ENCODE measurements around the gene PSMD11. TPM values are rescaled to one million over a fixed set of nuclear protein-coding genes. Genes with fewer than 3 reads are reported as not detected.

Gene PSMD11
- total and polyA plus RNA-seq, 5 experiments from 2014 or later = 64.9 to 122 (median 102) TPM

GRCh38 chr17:32470405-32471167, 26.3 kb downstream of the PSMD11 start:
- no peak for ATAC-seq
- DNase-seq = no peak
- H3K36me3 Mint-ChIP-seq = peaks cover 4 to 91% (median 38%) of the 10 kb centered on the region in 3 donors
- POLR2A ChIA-PET = interaction anchor here (1.0 kb wide), 1 partner anchor 17 kb away, joined by 4 read pairs; the partner anchor contains the start of gene CDK5R1
- H3K4me1 Mint-ChIP-seq = peaks cover 3 to 11% (median 7%) of the 10 kb centered on the region in 4 donors
- H3K27ac Mint-ChIP-seq = peak overlapping the region in 3 of 10 donors; percentile 30 to 59 (median 56)
- H3K9me3 Mint-ChIP-seq = no peaks in the 10 kb centered on the region
- no peak overlapping the region for H3K4me3 Mint-ChIP-seq
- no peaks in the 10 kb centered on the region for H3K27me3 Mint-ChIP-seq

- POLR2A ChIA-PET = interaction anchor here (1.0 kb wide), 1 partner anchor 16 kb away, joined by 4 read pairs; the partner anchor contains the start of gene CDK5R1
- H3K4me1 Mint-ChIP-seq = peaks cover 3 to 9% (median 7%) of the 10 kb centered on the region in 4 donors
- ATAC-seq (no peak), DNase-seq (no peak)
- no peak overlapping the region for H3K4me3 Mint-ChIP-seq
- H3K36me3 Mint-ChIP-seq = peaks cover 4 to 92% (median 41%) of the 10 kb centered on the region in 3 donors
- H3K27ac Mint-ChIP-seq = peak overlapping the region in 1 of 10 donors; percentile 63
- no peaks in the 10 kb centered on the region for H3K27me3 Mint-ChIP-seq
- H3K9me3 Mint-ChIP-seq = no peaks in the 10 kb centered on the region
These were observed 27.3 kb downstream of the PSMD11 start for GRCh38 chr17:32471652-32472051.

GRCh38 chr17:32475258-32475657, 30.9 kb downstream of the PSMD11 start:
- peaks cover 0 to 5% (median 2%) of the 10 kb centered on the region in 4 donors for H3K4me1 Mint-ChIP-seq
- H3K9me3 Mint-ChIP-seq = no peaks in the 10 kb centered on the region
- no peaks in the 10 kb centered on the region for H3K27me3 Mint-ChIP-seq
- no peak overlapping the region for H3K4me3 Mint-ChIP-seq
- H3K36me3 Mint-ChIP-seq = peaks cover 0 to 93% (median 25%) of the 10 kb centered on the region in 3 donors
- ATAC-seq (no peak), DNase-seq (no peak)
- POLR2A ChIA-PET = no interaction called here
- H3K27ac Mint-ChIP-seq = peak overlapping the region in 3 of 10 donors; percentile 16 to 31 (median 24)

GRCh38 chr17:32477220-32477619, 32.9 kb downstream of the PSMD11 start:
- POLR2A ChIA-PET = interaction anchor here (1.4 kb wide), 1 partner anchor 10 kb away, joined by 4 read pairs; the partner anchor contains the start of gene CDK5R1

GRCh38 chr17:32479074-32479617, 34.8 kb downstream of the PSMD11 start:
- DNase-seq (no peak), ATAC-seq (no peak)
- H3K36me3 Mint-ChIP-seq = peaks cover 0 to 88% (median 18%) of the 10 kb centered on the region in 3 donors
- no peaks in the 10 kb centered on the region for H3K9me3 Mint-ChIP-seq
- H3K4me3 Mint-ChIP-seq = no peak overlapping the region
- H3K27ac Mint-ChIP-seq = peak overlapping the region in 5 of 10 donors; percentile 9 to 90 (median 21)
- POLR2A ChIA-PET = no interaction called here
- no peaks in the 10 kb centered on the region for H3K27me3 Mint-ChIP-seq
- H3K4me1 Mint-ChIP-seq = peaks cover 4 to 10% (median 6%) of the 10 kb centered on the region in 4 donors

More at GRCh38 chr17:32477220-32477619, 32.9 kb downstream of the PSMD11 start:
- Mint-ChIP-seq H3K4me1 (peaks cover 0 to 3% (median 1%) of the 10 kb centered on the region in 4 donors), H3K4me3 (peak overlapping the region in 1 of 10 donors; percentile 26), H3K36me3 (peaks cover 0 to 95% (median 22%) of the 10 kb centered on the region in 3 donors), H3K9me3 (no peaks in the 10 kb centered on the region), H3K27me3 (no peaks in the 10 kb centered on the region), H3K27ac (peak overlapping the region in 2 of 10 donors; percentile 53 to 60)
- DNase-seq (no peak), ATAC-seq (no peak)

- Mint-ChIP-seq H3K27me3 (no peaks in the 10 kb centered on the region), H3K4me1 (peaks cover 7 to 16% (median 10%) of the 10 kb centered on the region in 4 donors), H3K4me3 (no peak overlapping the region), H3K36me3 (peaks cover 0 to 68% (median 10%) of the 10 kb centered on the region in 3 donors), H3K9me3 (no peaks in the 10 kb centered on the region), H3K27ac (peak overlapping the region in 5 of 10 donors; percentile 11 to 90 (median 83))
- no peak for ATAC-seq
- no peak for DNase-seq
- POLR2A ChIA-PET = interaction anchor here (0.8 kb wide), 1 partner anchor 37 kb away, joined by 3 read pairs; the partner anchor contains the start of gene PSMD11
These were observed 36.9 kb downstream of the PSMD11 start for GRCh38 chr17:32481193-32481592.

- H3K27me3 Mint-ChIP-seq = no peaks in the 10 kb centered on the region
- no peaks in the 10 kb centered on the region for H3K9me3 Mint-ChIP-seq
- peaks cover 4 to 55% (median 8%) of the 10 kb centered on the region in 3 donors for H3K36me3 Mint-ChIP-seq
- H3K27ac Mint-ChIP-seq = peak overlapping the region in 9 of 10 donors; percentile 8 to 96 (median 72)
- ATAC-seq (no peak), DNase-seq (no peak)
- H3K4me1 Mint-ChIP-seq = peaks cover 9 to 19% (median 13%) of the 10 kb centered on the region in 4 donors
- H3K4me3 Mint-ChIP-seq = no peak overlapping the region
- POLR2A ChIA-PET = interaction anchor here (0.6 to 22.8 kb wide), 3 partner anchors 33 to 273 kb away, joined by 3 to 889 read pairs (median 3); no protein-coding TSS in a partner anchor
These were observed 38.4 kb downstream of the PSMD11 start for GRCh38 chr17:32482568-32483320.

- peaks cover 12 to 27% (median 21%) of the 10 kb centered on the region in 4 donors for H3K4me1 Mint-ChIP-seq
- ATAC-seq (peak; percentile 26 to 38), DNase-seq (peak in 7 of 10 donors; percentile 36 to 70 (median 51))
- H3K4me3 Mint-ChIP-seq = peak overlapping the region in 1 of 10 donors; percentile 44
- peak overlapping the region; percentile 53 to 96 (median 89) for H3K27ac Mint-ChIP-seq
- peaks cover 9 to 51% (median 13%) of the 10 kb centered on the region in 3 donors for H3K36me3 Mint-ChIP-seq
- H3K27me3 Mint-ChIP-seq = no peaks in the 10 kb centered on the region
- POLR2A ChIA-PET = interaction anchor here (0.5 to 22.8 kb wide), 3 partner anchors 32 to 272 kb away, joined by 3 to 889 read pairs (median 7); no protein-coding TSS in a partner anchor
- no peaks in the 10 kb centered on the region for H3K9me3 Mint-ChIP-seq
These were observed 39.2 kb downstream of the PSMD11 start for GRCh38 chr17:32483451-32484019.

GRCh38 chr17:32484041-32484461, 39.7 kb downstream of the PSMD11 start:
- H3K9me3 Mint-ChIP-seq = no peaks in the 10 kb centered on the region
- H3K27ac Mint-ChIP-seq = peak overlapping the region; percentile 18 to 95 (median 82)
- no peaks in the 10 kb centered on the region for H3K27me3 Mint-ChIP-seq
- peaks cover 14 to 32% (median 26%) of the 10 kb centered on the region in 4 donors for H3K4me1 Mint-ChIP-seq
- H3K36me3 Mint-ChIP-seq = peaks cover 9 to 49% (median 17%) of the 10 kb centered on the region in 3 donors
- ATAC-seq (no peak), DNase-seq (no peak)
- H3K4me3 Mint-ChIP-seq = peak overlapping the region in 4 of 10 donors; percentile 21 to 58 (median 46)
- POLR2A ChIA-PET = interaction anchor here (0.5 to 22.8 kb wide), 3 partner anchors 31 to 165 kb away, joined by 5 to 889 read pairs (median 7); no protein-coding TSS in a partner anchor

- H3K27me3 Mint-ChIP-seq = no peaks in the 10 kb centered on the region
- H3K4me1 Mint-ChIP-seq = peaks cover 16 to 37% (median 32%) of the 10 kb centered on the region in 4 donors
- H3K36me3 Mint-ChIP-seq = peaks cover 9 to 49% (median 19%) of the 10 kb centered on the region in 3 donors
- peak overlapping the region in 5 of 10 donors; percentile 18 to 75 (median 47) for H3K27ac Mint-ChIP-seq
- ATAC-seq (no peak), DNase-seq (no peak)
- no peaks in the 10 kb centered on the region for H3K9me3 Mint-ChIP-seq
- POLR2A ChIA-PET = interaction anchor here (0.7 to 22.8 kb wide), 3 partner anchors 31 to 124 kb away, joined by 5 to 889 read pairs (median 6); no protein-coding TSS in a partner anchor
- peak overlapping the region in 6 of 10 donors; percentile 22 to 75 (median 46) for H3K4me3 Mint-ChIP-seq
These were observed 40.3 kb downstream of the PSMD11 start for GRCh38 chr17:32484628-32485027.
